ENCODE results near the gene ETV6.
A peak's percentile ranks its signal among the peaks of the same experiment; 100 is the strongest.

Gene ETV6

DNA sequence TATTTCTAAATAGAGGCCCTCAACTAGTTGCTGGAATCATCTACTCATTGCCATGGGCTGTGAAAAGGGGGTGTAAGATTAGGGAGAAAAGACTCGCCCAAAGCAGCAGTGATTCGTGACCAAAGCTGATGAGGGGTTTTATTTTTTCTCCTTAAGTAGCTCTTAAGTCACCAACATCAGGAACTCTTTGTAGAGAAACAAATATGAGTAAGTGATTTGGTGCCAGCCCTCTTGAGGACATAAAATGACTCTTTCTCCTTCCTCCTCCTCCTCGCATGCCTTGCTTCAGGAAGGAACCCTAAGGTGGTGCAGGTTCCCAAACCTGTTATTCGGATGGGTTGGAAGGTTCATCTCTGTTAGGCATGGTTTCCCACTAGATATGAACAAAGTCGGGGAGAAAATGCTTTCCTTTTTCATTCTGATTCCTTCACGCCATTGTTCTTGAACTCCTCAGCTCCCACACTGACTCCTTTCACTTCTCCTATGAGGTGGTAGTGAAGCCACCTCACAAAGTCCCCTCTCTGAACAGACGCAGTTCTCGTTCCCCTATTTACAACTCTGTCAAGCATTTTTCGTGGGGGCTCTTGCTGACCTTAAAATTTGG is 113.4 kb downstream of the ETV6 start:
- peak; percentile 50 to 64 for DNase-seq

DNA sequence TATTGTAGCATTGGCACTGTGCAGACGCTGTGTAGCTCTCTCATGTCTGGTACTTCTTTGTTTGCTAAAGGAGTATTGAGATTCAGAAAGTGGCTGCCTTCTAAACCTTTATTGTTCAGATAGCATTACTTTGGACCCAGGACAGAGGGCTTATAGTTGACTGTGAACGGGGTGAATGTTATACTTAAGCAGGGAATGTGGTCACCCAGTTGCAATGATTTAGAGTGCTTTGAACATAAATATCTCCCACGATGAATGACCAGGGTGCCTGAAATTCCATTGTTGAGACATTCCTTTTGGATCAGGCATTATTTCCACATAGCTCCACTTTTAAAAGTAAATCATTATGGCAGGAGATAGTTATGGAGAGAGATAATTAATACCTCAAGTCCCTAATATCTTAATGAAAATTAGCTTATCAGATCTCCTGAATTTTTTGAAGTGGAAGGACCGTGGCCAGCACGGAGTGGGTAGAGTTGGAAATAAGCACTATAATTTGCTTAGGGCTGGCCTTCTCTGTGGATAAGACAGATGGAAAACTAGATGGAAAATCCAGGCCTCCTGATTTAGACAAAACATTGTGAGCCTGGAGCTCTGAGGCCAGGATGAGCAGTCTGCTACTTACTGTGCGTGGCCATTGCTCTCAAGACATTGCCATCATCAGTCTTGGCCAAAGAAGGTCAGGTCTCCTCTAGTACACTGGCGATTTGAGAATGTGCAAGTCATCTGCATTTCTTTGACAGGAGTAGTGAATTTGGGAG is 114.5 kb downstream of the ETV6 start:
- DNase-seq = peak; percentile 53 to 66

DNA sequence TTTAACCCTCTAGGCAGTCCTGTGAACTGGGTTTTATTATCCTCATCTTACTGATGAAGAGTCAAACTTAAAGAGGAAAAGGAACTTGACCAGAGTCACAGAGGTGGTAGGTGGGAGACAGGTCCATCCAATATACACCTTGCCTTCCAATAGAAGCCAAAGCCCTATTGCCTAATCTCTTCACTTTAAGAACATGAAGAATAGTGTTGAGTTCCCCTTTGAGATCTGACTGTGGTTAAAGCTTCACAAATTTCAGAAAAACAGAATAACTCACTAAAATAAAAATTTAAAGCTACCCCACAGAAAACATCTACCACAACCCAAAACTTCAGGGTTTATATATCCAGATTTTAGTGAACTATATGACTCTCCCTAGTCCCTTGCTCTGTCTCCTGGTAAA is 115.4 kb downstream of the ETV6 start:
- DNase-seq = no peak

DNA sequence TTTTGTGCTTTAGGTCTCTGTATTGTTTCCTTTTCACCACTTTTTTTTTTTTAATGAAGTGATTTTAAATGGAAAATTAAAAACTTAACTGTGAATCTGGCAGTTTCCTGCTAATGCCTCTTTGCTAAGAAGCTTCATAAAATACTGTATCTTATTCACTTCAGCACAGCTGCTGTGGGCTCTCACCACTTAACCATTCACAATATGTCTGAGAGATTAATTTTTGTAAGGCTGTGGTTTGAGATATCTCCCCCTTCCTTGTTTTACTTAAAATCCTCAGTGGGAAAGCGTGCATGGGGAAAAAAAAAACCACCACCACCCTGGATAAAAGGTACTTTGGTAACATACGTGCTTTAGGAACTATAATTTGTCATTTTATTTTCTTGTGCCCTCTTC is 115.9 kb downstream of the ETV6 start:
- DNase-seq = no peak

DNA sequence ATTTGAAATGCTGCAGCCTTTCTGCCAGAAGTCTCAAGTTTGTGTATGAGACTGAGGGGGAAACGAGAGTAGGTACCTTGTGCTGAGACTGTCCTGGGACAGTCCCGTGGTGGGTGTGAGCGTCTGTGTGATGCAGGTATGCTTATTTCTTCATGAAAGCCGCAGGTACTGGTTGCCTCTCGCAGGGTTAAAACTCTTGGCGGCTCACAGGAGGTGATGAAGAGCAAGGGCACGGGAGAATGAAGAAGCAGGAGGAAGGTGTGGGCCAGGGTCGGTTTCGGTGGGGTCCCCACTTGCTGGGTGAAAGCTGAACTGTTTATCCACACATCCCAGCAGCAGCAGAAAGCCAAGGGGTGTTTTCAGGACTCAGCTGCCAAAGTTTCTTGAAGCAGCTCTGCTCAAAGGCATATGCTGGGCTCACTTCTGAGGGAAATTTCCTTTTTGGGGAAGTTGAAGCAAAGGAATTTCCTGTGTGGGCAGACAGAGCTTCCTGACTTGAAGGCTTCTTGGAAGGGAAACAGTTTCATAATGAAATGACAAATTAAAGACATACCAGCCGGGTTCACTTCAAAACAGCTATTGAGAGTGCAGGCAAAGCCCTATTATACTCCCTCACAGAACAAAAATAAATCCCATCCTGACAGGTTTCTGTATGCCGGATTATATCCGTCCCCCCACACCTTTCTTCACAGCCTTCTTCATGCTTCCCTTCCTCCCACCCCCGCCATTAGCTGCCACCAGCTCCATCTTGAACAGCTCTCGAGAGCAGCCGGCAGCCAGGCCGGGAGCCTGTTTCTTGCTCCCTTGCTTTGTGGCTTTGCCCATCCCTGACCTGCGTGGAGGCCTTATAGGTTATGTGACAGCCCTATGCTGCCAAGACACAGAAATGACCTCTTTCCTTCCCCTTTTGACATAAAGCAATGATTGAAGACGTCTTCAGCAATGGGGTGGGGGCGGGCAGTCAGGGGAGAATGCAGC is 116.6 kb downstream of the ETV6 start:
- peak; percentile 97 to 99 for DNase-seq

DNA sequence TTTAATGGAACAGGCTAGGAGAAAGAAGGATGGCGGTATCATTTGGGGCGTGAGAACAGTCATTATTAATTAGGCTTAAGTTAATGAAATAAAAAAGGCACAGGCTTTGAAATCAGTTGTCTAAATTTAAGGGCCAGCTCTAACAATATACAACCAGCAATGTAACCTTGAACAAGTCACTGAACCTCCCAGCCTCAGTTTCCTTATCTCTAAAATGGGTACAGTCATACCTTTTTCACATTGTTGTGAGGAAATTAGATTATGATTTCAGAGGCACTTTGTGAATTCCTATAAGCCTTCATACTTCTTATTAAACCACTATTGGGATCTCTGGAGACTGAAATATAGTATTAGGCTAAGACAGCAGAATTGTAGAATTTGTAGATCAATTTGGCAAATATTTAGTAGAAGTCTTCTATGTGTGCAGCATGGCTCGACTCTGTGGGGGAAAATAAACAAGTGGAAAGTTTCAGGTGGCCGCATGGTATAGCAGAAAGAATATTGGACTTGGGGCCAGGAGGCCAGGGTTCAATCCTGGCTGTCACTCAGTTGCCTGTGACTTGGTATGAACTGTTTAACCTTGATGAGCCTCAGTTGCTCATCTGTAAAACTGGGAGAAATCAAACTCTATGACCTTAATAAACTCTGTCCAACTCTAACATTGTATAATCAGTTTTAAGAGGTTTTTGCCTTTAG is 117.7 kb downstream of the ETV6 start:
- no peak for DNase-seq

DNA sequence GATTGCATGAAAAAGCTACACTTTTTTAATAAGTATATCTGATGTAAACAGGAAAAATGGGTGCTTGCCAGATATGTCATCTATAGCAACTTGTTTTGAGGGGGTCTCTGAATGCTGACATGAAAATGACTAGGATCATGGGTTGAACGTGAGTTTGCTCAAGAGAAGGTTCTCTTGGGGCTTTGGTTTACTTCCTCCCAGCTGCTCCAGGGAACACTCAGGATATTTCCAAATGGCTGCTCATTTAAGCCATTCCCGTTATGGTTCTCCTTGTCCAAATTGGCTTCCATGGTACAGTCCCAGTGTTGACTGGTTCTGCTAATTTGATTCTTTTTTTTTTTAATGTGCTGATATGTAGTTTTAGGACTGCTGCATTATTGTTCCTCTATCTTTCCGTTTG is 118.3 kb downstream of the ETV6 start:
- DNase-seq = no peak

DNA sequence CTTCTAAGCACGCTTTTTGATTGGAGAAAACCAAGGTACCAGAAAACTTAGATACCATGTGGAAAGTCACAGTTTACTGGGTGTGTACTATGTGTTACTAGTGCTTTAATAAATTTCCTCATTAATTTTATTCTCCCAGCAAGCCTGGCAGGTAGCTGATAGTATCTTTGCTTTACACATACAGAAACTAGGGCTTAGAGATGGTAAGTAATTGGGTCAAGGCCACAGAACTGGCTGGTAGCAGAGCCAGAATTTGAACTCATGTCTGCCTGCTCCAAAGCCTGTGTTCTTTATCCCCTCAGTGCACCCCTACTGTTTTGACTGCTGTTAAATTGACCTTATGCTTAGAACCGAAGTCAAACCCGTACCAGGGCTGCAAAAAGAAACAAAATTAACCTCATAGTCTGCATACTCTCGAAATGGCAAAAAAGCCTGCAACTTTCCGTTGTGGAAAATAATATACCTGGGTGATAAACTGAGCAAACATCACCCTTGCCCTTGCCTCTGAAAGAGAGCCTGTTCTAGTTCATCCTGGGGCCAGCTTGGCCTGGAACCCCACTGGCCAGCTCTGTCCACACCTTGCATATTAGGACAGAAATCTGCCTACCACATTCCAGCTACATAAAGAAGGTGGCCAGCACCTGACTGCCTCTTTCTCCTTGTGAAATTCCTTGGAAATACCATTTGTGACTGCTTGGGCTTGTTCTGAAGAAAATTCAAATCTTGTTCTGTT is 118.9 kb downstream of the ETV6 start:
- no peak for DNase-seq

DNA sequence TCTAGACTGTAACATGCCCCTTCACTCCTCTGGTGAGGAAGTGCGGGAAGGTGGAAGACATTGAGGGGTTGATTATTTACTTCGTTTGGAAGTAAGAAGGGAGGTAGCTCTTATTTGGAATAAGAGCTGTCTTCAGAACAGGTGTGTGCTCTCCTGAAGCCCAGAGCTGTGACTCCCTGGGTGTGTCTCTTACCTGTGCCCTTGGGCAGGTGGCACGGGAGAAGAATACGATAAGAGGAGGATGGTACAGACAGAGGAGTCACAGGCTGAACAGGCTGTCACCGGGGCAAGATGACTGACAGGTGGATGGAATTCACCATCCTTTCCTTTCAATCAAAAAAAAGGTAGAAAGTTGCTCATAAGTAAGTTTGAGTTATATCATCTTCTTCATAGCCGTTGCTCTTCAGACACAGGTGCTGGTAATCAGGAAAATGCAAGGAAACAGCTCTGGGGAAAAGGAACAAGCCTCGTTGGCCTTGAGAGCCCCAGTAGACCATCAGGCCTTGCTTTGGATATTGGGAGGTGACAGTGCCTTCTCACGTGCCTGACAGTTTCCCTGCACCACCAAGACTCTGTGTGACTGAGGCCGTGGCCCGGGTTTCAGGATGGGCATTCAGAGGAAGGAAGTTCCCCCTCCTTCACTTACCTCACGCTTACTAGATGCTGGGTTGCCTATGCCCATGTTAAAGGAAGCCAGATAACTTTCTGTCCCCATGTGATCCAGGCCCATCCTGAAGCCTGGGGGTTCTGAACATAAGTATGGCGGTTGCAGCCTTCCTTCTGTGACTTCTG is 120.4 kb downstream of the ETV6 start:
- DNase-seq = no peak

DNA sequence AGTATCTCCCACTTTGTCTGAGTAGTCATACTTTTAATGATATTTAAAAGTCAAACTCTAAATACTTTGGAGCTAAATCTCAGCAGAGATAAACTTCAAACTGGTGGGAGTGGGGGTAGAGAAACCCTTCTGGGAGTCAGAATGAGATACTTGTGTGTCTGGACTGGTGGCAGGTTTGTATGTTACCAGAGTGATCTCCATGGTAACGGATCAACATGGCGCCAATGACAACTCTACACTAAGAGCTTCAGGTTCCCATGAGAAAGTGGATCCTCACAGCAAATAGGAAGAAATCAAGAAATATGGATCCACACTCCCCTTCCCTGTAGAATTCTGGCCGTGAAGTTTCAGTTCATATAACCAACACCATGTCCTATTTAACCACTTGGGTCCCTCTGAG is 121.9 kb downstream of the ETV6 start:
- DNase-seq = no peak

DNA sequence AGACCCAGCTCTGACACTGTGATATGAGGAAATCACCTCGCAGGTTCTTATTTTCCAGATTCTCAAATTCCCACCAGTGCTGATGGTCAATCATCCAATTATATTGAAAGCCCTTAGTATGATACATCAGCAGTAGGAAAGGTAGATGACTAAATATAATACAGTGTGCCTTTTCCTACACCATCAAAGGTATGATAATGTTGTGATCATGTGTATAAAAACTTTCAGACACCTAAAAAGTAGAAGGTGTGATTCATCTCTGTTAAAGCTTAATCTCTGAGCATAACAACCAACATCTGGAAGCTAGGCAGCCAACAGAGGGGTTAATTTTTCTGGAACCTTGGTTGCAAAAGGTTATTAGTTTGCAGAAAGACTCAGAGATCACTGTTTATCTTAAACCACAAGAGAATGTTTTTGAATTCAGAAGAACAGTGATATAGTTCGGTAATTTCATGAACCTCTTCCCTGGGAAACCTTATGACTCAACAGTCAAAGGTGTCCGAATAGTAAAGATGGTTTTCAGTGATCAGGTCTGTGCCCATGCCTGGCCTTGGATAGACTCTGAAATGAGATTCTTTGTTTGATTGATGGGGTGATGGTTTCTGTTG is 122.5 kb downstream of the ETV6 start:
- no peak for DNase-seq

DNA sequence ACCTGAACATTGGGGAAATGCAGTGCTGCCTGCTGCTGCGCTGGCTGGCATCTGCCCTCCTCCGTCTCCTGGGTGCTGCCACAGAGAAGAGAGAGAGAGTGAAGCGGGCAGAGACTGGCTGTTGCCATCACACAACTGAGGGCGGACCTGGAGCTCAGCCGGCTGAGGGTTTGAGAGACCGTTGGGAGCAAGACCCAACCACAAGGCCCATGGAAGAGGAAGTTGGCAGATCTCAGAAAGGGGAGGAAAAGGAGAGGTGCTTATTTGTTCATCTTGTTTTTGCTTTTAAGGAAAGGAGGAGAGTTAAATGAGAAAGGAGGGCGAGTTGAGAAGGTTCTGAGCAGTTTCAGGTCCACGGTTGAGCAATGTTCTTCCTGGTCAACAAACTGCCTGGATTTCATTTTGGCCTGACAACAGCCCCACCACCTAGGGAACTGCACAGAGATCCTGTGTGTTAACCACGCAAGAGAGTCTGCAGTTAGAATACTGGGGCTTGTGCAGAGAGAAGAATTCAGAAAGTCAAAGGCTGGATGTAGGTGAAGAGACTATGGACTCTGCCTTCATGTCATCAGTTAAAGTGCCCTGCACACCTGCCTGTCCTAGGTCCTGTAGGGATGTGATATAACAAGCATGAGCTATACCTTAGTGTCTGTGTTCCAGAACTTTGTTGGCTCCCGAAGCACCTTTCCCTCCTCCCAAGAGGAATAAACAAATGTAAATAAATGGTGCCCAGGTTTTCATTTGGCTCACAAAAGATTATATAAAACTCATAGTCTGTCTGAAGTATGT is 124.6 kb downstream of the ETV6 start:
- peak; percentile 25 to 33 for DNase-seq

DNA sequence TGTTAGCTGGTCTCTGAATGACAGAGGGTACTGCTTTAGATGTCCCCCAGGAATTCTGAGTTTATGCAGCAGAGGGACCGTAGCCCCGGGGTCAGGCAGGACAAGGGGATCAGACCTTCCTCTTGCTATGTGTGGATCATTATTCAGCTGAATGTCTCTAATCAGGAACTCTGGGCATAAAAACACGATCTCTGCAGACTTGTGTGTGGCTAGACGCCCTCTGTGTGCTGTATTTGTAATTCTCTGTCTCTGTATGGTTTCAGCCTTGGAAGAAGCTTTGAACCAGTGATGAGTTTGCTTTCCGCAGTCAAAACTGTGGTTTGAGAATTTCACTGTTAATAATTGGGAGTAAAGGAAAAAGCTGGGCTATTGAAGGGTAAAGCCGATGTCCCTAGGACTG is 125.3 kb downstream of the ETV6 start:
- no peak for DNase-seq

DNA sequence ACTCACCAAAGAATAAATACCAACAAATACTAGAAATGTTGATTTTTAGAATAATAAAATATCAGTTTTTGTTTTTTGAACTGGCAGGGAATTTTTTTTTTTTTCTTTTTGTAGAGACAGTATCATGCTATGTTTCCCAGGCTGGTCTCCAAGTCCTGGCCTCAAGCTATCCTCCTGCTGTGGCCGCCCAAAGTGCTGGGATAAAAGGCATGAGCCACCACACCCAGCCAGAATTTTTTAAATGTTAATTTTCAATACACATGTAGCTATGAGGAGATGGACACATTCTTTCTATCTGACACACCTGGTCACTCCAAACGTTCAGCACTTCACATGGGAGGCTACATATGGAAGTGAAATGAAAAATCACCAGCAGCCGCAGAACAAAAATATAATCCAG is 126.8 kb downstream of the ETV6 start:
- no peak for DNase-seq

DNA sequence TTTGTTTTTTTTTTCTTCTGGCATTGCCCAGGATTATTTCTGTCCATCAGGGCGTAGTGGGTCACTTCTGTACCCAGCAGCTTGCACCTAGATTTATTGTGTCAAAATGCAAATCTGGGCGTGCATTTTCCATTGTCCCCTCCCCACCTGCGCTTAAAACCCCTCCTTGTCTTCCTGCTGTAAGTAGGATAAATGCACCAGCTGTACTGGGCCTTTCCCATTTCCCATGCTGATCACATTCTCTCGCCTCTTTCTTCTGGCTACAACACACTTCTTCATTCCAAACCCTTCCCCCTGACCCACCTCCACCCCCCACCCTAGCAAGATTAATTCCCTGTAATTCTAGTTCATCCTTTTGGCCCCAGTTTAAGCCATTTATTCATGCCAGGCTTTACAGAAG is 128.0 kb downstream of the ETV6 start:
- DNase-seq = no peak

DNA sequence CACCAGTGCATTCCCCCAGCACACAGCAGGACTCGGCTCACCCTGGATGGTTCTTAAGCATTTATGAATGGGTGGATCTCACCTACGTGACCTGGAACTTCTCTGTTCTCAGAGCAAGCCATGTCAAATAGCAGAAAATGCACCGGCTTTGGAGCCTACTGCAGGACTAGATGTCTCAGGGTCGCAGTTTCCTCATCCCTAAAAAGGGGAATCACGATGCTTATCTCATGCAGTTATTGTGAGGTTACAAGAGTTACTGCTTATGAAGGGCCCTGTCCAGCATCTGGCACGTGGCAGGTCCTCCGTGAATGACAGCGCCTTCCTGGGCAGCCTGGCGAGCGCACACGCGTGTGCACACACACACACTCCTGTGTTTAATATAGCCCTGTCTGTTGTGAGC is 128.5 kb downstream of the ETV6 start:
- DNase-seq = peak in 1 of 2 donors; percentile 38

DNA sequence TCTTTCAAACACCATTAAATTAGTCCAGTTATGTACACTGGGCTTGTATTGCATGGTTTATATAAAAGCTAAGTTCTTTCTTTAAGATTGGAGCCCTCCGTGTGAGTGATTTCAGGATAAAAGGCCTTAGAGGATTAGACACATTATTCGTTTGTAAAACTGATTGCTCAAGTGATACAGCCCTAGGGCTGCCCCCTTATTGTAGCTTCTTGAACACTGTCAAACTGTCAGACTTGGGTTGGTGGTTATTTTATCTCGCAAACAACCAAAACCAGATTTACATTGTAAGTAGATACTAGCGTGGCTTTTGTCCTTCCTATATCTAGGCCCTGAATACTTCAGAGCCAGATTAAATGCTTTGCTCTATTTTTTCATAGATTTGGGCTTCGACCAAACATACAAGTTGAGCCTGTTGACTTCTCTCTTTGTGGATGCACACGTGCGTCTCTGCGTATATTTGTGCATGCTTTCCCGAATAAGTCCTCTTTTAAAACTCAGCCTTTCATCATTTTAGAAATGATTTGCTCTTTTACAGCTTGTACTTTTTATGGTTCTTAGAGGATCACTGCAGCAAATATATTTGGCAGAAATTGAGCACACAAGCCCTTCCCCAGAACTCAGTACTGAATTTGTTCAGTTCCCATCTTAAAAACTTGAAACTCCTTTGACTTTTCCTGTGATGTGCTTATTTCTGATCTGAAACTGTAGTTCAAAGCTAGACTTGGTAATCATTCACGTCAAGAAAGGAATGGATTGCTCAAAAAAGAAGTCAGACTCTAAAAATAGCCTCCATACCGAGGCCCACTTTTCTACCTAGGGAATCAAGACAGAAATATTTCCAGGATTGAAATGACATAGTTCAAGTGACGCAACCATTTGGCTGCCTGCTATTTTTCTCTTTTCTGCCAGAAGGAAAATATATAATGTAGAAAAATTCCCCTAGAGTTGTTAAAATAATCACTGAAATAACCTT is 129.5 kb downstream of the ETV6 start:
- DNase-seq = no peak

DNA sequence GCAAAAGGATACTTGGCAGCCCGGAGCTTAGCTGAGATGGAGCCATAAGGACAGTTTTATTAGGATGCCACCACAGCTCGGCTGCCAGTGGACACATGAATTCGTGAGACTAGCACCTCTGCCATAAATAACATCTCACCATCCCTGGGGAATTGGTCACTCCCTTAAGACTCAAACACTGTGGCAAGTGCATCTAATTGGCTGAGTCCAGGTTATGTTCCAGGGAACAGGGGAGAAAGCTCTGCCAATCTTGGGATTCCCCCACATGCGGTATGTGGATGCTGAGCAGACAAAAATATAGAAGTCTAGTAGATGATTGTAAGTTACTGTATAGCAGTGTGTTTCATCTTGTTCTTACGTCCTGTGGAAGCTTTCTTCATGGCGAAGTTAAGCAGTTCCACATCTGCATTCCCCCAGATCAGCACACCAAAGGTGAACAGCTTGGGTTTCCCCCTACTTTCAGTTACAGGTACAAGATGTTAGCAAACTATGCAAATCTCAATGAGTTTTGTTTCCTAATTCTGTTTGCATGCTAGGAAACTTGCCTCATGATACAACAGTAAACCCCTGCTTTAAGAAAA is 131.1 kb downstream of the ETV6 start:
- no peak for DNase-seq

All from inflammatory macrophage treated with lipopolysaccharide for 1 hour (primary cell).